ENCODE measurements around the gene MAD1L1. TPM values are rescaled to one million over a fixed set of nuclear protein-coding genes. Genes with fewer than 3 reads are reported as not detected.

The MAD1L1 gene
- total RNA-seq, 2 donors from 2014 or later, result 59.1 to 61.4 TPM

- H3K9me3 Mint-ChIP-seq, result no peaks in the 10 kb centered on the region
- H3K9me3 ChIP-seq (ENCODE audit: control insufficient read depth, low read length), result no peaks in the 10 kb centered on the region
- TF ChIP-seq, protein P1, sequence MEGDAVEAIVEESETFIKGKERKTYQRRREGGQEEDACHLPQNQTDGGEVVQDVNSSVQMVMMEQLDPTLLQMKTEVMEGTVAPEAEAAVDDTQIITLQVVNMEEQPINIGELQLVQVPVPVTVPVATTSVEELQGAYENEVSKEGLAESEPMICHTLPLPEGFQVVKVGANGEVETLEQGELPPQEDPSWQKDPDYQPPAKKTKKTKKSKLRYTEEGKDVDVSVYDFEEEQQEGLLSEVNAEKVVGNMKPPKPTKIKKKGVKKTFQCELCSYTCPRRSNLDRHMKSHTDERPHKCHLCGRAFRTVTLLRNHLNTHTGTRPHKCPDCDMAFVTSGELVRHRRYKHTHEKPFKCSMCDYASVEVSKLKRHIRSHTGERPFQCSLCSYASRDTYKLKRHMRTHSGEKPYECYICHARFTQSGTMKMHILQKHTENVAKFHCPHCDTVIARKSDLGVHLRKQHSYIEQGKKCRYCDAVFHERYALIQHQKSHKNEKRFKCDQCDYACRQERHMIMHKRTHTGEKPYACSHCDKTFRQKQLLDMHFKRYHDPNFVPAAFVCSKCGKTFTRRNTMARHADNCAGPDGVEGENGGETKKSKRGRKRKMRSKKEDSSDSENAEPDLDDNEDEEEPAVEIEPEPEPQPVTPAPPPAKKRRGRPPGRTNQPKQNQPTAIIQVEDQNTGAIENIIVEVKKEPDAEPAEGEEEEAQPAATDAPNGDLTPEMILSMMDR (conservative IDR thresholded peaks at IDR 0.05), result no peak
- no peak overlapping the region for H3K4me3 ChIP-seq (ENCODE audit: low read length)
- no peaks in the 10 kb centered on the region for H3K27me3 Mint-ChIP-seq (ENCODE audit: insufficient read depth)
- no peak overlapping the region for H3K27ac ChIP-seq (ENCODE audit: low read depth, low read length)
- no peaks in the 10 kb centered on the region for H3K4me1 ChIP-seq (ENCODE audit: control insufficient read depth, insufficient read depth, low read length)
- H3K4me1 Mint-ChIP-seq, result no peaks in the 10 kb centered on the region
- H3K27me3 ChIP-seq (ENCODE audit: control insufficient read depth, insufficient read depth, low read length, poor library complexity, severe bottlenecking), result no peaks in the 10 kb centered on the region
- WGBS, 2 experiments (ENCODE audit: insufficient coverage in 1 of 2, insufficient read length in 1 of 2), result 93 to 96% methylated on average over 10 to 16 of the region's 16 CpGs
- H3K36me3 ChIP-seq (ENCODE audit: control insufficient read depth, insufficient read depth, low read length), result peaks cover 25% of the 10 kb centered on the region
- H3K9ac ChIP-seq (ENCODE audit: extremely low read depth, low read length, poor library complexity, severe bottlenecking), result no peak overlapping the region
- H3K27ac Mint-ChIP-seq, result peak overlapping the region; percentile 60
- DNase-seq, result no peak
- H3K4me3 Mint-ChIP-seq, result no peak overlapping the region
- peaks cover 49% of the 10 kb centered on the region for H3K36me3 Mint-ChIP-seq (ENCODE audit: low read depth)
These were observed 27.5 kb downstream of the MAD1L1 start for GRCh38 chr7:2205036-2205780.

DNA sequence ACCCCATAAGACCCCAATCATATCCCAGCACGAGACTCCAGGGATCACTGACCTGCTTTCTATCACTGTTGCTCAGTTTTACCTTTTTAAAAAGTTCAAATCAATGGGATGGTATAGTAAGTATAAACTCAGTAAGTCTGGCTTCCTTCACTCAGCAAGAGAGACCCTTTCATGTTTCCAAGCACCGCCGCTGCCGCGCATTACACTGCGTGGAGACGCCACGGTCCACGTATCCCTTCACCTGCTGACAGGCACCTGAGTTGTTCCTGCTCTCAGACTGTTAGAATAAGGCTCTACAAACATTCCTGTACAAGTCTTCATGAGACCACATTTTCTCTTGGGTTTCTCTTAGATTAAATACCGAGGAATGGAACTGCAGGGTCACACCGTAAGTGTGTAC lies 28.3 kb downstream of the MAD1L1 start:
- Mint-ChIP-seq H3K27ac (peak overlapping the region; percentile 52), H3K27me3 (ENCODE audit: insufficient read depth) (no peaks in the 10 kb centered on the region)
- TF ChIP-seq, protein P1 (conservative IDR thresholded peaks at IDR 0.05), result no peak

DNA sequence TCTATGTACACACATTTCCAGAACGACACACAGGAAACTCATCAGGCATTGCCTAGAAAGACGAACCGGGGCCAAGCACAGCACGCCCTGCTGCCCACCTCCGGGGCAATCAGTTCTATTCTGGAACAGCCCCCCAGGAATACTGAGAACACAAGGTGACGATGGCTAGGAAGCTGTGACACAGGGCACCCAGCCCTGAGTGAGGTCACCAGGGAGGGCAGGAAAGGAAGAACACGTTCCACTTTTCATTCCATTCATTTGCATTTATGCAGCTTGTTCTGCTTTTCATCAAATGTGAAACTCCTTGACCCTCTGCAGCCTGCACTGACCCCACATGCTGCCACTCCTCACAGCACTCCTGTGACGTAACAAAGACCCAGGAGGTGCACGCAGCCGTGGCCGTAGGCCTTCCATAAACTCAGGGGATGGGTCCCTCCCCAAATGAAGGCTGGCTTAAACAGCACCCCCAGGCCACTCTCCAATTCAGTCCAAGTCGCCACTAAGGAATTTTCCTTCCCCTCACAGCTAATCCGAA lies 28.9 kb downstream of the MAD1L1 start:
- no peaks in the 10 kb centered on the region for H3K4me1 ChIP-seq (ENCODE audit: control insufficient read depth, insufficient read depth, low read length)
- TF ChIP-seq, protein P1 (conservative IDR thresholded peaks at IDR 0.05), result no peak
- peak overlapping the region; percentile 52 for H3K27ac Mint-ChIP-seq
- H3K4me3 Mint-ChIP-seq, result no peak overlapping the region
- H3K9ac ChIP-seq (ENCODE audit: extremely low read depth, low read length, poor library complexity, severe bottlenecking), result no peak overlapping the region
- H3K27me3 Mint-ChIP-seq (ENCODE audit: insufficient read depth), result no peaks in the 10 kb centered on the region
- no peak for DNase-seq
- no peaks in the 10 kb centered on the region for H3K9me3 ChIP-seq (ENCODE audit: control insufficient read depth, low read length)
- peaks cover 54% of the 10 kb centered on the region for H3K36me3 Mint-ChIP-seq (ENCODE audit: low read depth)
- H3K9me3 Mint-ChIP-seq, result no peaks in the 10 kb centered on the region
- H3K27me3 ChIP-seq (ENCODE audit: control insufficient read depth, insufficient read depth, low read length, poor library complexity, severe bottlenecking), result no peaks in the 10 kb centered on the region
- H3K36me3 ChIP-seq (ENCODE audit: control insufficient read depth, insufficient read depth, low read length), result peaks cover 33% of the 10 kb centered on the region
- H3K27ac ChIP-seq (ENCODE audit: low read depth, low read length), result no peak overlapping the region
- 83 to 89% methylated on average over 9 to 13 of the region's 13 CpGs for WGBS, 2 experiments (ENCODE audit: insufficient coverage in 1 of 2, insufficient read length in 1 of 2)
- no peaks in the 10 kb centered on the region for H3K4me1 Mint-ChIP-seq
- H3K4me3 ChIP-seq (ENCODE audit: low read length), result no peak overlapping the region

More for the DNA sequence above, 28.3 kb downstream of the MAD1L1 start:
- WGBS, 2 experiments (ENCODE audit: insufficient coverage in 1 of 2, insufficient read length in 1 of 2), result 94 to 96% methylated on average over 11 of the region's 11 CpGs
- Histone ChIP-seq H3K4me1 (ENCODE audit: control insufficient read depth, insufficient read depth, low read length) (no peaks in the 10 kb centered on the region), H3K27me3 (ENCODE audit: control insufficient read depth, insufficient read depth, low read length, poor library complexity, severe bottlenecking) (no peaks in the 10 kb centered on the region), H3K36me3 (ENCODE audit: control insufficient read depth, insufficient read depth, low read length) (peaks cover 26% of the 10 kb centered on the region), H3K4me3 (ENCODE audit: low read length) (no peak overlapping the region), H3K27ac (ENCODE audit: low read depth, low read length) (no peak overlapping the region), H3K9ac (ENCODE audit: extremely low read depth, low read length, poor library complexity, severe bottlenecking) (no peak overlapping the region), H3K9me3 (ENCODE audit: control insufficient read depth, low read length) (no peaks in the 10 kb centered on the region)
- Mint-ChIP-seq H3K4me3 (no peak overlapping the region), H3K9me3 (no peaks in the 10 kb centered on the region), H3K4me1 (no peaks in the 10 kb centered on the region), H3K36me3 (ENCODE audit: low read depth) (peaks cover 51% of the 10 kb centered on the region)
- no peak for DNase-seq

Data from endodermal cell (in vitro differentiated cells).